Motor neuron (in vitro differentiated cells): ENCODE results near the gene ANKRD40. TPM values are rescaled to one million over a fixed set of nuclear protein-coding genes. Genes with fewer than 3 reads are reported as not detected.

Source experiments
- ATAC-seq, 8 experiments: fragments of 200-7000 bp; cut with Tn5 transposase; replicated peaks in 6 of 8; 2 replicates each; pipeline ENCODE4 v1.8.0; 2021; ENCODE audit warnings: mild to moderate bottlenecking in 8 of 8, moderate library complexity in 8 of 8
- H3K27ac ChIP-seq, 2 donors: fragments of 250-450 bp; sonication (Bioruptor Pico); 2 replicates each; pipeline ENCODE4 v1.9.0; 2021; ENCODE audit warnings: antibody characterized with exemption in 2 of 2, mild to moderate bottlenecking in 2 of 2, moderate library complexity in 1 of 2
- H3K4me1 ChIP-seq, 2 donors: fragments of 250-450 bp; sonication (Bioruptor Pico); replicated peaks in 1 of 2; 2 replicates each; pipeline ENCODE4 v1.6.1; 2021; ENCODE audit warnings: antibody characterized with exemption in 2 of 2, mild to moderate bottlenecking in 2 of 2, moderate library complexity in 1 of 2
- H3K4me3 ChIP-seq, 5 donors: fragments of 250-450 bp; sonication (Bioruptor Pico); 2 replicates each; pipeline ENCODE4 v1.9.0; 2021; ENCODE audit warnings: antibody characterized with exemption in 5 of 5, mild to moderate bottlenecking in 5 of 5, moderate library complexity in 4 of 5
- WGBS, 10 experiments: fragments of 450-650 bp; shearing (Covaris generic); methylation state at CpG; one replicate each; pipeline ENCODE4 v1.0.0; 2022; 5-methylcytosine and 5-hydroxymethylcytosine counted together
- in situ Hi-C, 9 experiments: fragments of 400-800 bp; cut with MboI; loops; one replicate each; pipeline ENCODE4 v1.15.0; 2021; ENCODE audit warnings: low sequenced_read_pairs in 9 of 9, low pct_unique_long_range_greater_than_20kb in 2 of 9; ENCODE audit not compliant: unreplicated experiment in 9 of 9
- total RNA-seq, 8 experiments: library from RNA; unstranded; fragments of 300-600 nt; gene quantifications; 2 replicates each; pipeline versions ENCODE4 v1.2.3 to v1.2.4, GENCODE V29; 2022

ANKRD40 gene
- total RNA-seq, 8 experiments from 2014 or later: 12.8 to 43.6 (median 24.7) TPM

DNA sequence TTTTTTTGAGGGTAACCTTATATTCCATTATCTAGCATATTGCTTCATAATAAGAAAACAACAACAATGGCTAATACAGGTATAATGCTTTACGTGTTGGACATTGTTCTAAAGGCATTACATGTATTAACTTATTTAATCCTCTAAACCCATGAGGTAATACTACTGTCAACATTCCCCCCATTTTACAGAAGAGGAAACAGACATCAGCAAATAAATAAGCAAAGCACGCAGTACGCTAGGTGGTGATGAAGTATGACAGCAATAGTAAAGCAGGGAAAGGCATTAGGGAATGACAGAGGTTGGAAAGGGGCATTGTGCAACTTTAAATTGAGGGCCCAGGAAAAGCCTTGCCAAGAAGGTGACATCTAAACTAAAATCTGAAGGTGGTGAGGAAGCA lies 4.6 kb downstream of the ANKRD40 start:
- in situ Hi-C loops: no loop called here
- WGBS, 10 experiments: 88 to 100% (median 95%) methylated on average over 2 to 3 of the region's 3 CpGs; no CpG with 5 or more reads in 2 of the 10 experiments

GRCh38 chr17:50699410-50699809 lies 8.3 kb downstream of the ANKRD40 start:
- in situ Hi-C loops: loop anchor here in 3 of 9 experiments (10.0 kb wide), 2 partner anchors 75 to 155 kb away; partner anchors contain the start of gene SPATA20 (in 2 of the 3)
- 29 to 100% (median 100%) methylated on average over 2 to 4 of the region's 7 CpGs; no CpG with 5 or more reads in 6 of the 10 experiments for WGBS, 10 experiments
- Histone ChIP-seq H3K27ac (no peak overlapping the region), H3K4me1 (no peaks in the 10 kb centered on the region), H3K4me3 (no peak overlapping the region)
- peak in 2 of 8 experiments; percentile 87 to 88 for ATAC-seq

More for the DNA sequence above, 4.6 kb downstream of the ANKRD40 start:
- no peak overlapping the region for H3K27ac ChIP-seq
- ATAC-seq: no peak
- H3K4me3 ChIP-seq: no peak overlapping the region
- H3K4me1 ChIP-seq: peaks cover 0 to 5% of the 10 kb centered on the region in 2 donors

GRCh38 chr17:50697663-50698272 lies 9.9 kb downstream of the ANKRD40 start:
- ATAC-seq: no peak
- WGBS, 10 experiments: 0 to 83% (median 69%) methylated on average over 1 to 3 of the region's 3 CpGs; no CpG with 5 or more reads in 3 of the 10 experiments
- Histone ChIP-seq H3K4me3 (no peak overlapping the region), H3K27ac (no peak overlapping the region), H3K4me1 (peaks cover 5 to 6% of the 10 kb centered on the region in 2 donors)
- in situ Hi-C loops: loop anchor here in 3 of 9 experiments (10.0 kb wide), 2 partner anchors 73 to 153 kb away; partner anchors contain the start of gene SPATA20 (in 2 of the 3)

- in situ Hi-C loops: loop anchor here in 3 of 9 experiments (10.0 kb wide), 2 partner anchors 72 to 152 kb away; partner anchors contain the start of gene SPATA20 (in 2 of the 3)
- WGBS, 10 experiments: 82 to 100% (median 100%) methylated on average over 1 to 3 of the region's 3 CpGs; no CpG with 5 or more reads in 1 of the 10 experiments
- H3K4me3 ChIP-seq: no peak overlapping the region
- H3K4me1 ChIP-seq: peaks cover 12 to 13% of the 10 kb centered on the region in 2 donors
- ATAC-seq: no peak
- H3K27ac ChIP-seq: no peak overlapping the region
Observed at GRCh38 chr17:50697062-50697461, 10.7 kb downstream of the ANKRD40 start.

DNA sequence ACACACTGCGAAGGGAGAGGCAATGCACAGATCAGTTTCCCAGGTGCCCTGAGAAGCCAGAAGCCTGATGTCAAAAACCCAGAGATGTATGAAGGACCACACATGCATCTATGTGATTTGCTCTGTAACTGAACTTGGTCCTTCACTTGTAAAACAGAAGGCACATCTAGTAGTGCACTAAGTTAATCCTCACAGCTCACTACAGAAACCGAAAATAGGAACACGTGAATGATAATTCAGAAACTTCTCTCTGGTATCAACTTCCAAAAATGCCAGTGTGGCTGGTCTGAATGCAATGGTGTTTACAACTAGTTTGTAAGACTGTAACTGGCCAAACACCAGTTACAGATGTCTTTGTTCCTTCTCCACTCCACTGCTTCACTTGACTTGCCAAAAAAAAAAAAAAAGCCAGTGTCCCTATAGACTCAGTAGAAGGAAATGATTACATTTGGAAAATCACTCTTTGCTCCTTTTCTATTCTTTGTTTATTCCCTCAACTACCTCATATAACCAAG lies 11.3 kb downstream of the ANKRD40 start:
- ATAC-seq: no peak
- H3K4me1 ChIP-seq: peaks cover 19 to 20% of the 10 kb centered on the region in 2 donors
- no peak overlapping the region for H3K27ac ChIP-seq
- 83 to 100% (median 100%) methylated on average over 1 to 3 of the region's 3 CpGs; no CpG with 5 or more reads in 3 of the 10 experiments for WGBS, 10 experiments
- in situ Hi-C loops: loop anchor here in 3 of 9 experiments (10.0 kb wide), 2 partner anchors 72 to 152 kb away; partner anchors contain the start of gene SPATA20 (in 2 of the 3)
- no peak overlapping the region for H3K4me3 ChIP-seq

GRCh38 chr17:50693036-50693682 lies 14.6 kb downstream of the ANKRD40 start:
- peak overlapping the region; percentile 40 to 68 for H3K27ac ChIP-seq
- 15 to 100% (median 84%) methylated on average over 1 to 5 of the region's 5 CpGs for WGBS, 10 experiments
- no peak for ATAC-seq
- H3K4me1 ChIP-seq: peaks cover 44 to 49% of the 10 kb centered on the region in 2 donors
- no peak overlapping the region for H3K4me3 ChIP-seq
- in situ Hi-C loops: loop anchor here in 3 of 9 experiments (10.0 kb wide), 2 partner anchors 68 to 148 kb away; partner anchors contain the start of gene SPATA20 (in 2 of the 3)

GRCh38 chr17:50692448-50693035 lies 15.2 kb downstream of the ANKRD40 start:
- in situ Hi-C loops: loop anchor here in 3 of 9 experiments (10.0 kb wide), 2 partner anchors 68 to 148 kb away; partner anchors contain the start of gene SPATA20 (in 2 of the 3)
- 0 to 93% (median 77%) methylated on average over 1 to 6 of the region's 6 CpGs; no CpG with 5 or more reads in 1 of the 10 experiments for WGBS, 10 experiments
- peak in 2 of 8 experiments; percentile 11 to 19 for ATAC-seq

DNA sequence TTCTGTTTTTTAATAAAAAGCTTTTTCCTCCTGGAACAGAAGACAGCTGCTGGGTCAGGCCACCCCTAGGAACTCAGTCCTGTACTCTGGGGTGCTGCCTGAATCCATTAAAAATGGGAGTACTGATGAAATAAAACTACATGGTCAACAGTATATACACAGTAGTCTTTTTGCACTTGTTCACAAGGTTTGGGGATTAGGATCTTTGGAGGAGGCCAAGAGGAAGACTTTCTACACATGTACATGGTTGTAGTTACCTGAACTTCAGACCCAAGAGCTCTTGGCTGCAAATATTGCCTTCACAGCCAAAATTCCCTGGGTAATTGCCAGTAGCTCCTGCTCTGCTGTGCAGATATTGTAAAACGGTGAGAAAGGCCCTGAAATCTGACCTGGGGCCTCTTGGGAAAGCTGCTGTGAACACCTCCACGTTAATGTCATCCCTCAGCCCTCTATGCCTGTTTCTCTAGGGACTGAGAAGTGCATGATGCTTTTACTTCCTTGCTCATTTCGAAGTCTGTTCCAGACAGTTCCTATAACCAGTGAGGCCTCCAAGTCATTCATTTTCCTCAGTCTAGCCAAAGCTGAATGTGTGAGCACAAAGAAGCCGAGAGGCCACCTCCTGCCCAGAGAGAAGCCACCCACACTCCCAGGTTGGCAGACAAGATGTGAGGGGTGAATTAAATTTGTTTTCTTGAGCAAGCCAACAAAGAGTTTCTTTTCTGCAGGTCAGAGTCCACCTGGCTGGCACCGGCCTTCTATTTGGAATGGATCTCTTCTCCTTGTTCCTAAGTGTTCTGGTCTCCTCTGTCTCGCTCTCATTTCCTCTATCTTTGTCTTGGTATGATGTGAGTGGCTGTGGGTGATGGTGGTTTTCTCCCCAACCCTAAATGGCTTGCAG lies 15.9 kb downstream of the ANKRD40 start:
- Histone ChIP-seq H3K4me3 (no peak overlapping the region), H3K4me1 (peaks cover 44 to 49% of the 10 kb centered on the region in 2 donors), H3K27ac (peak overlapping the region; percentile 40 to 68)
- WGBS, 10 experiments: 27 to 82% (median 64%) methylated on average over 1 to 6 of the region's 6 CpGs; no CpG with 5 or more reads in 4 of the 10 experiments
- no peak for ATAC-seq
- in situ Hi-C loops: loop anchor here in 3 of 9 experiments (10.0 kb wide), 2 partner anchors 67 to 147 kb away; partner anchors contain the start of gene SPATA20 (in 2 of the 3)

More at GRCh38 chr17:50692448-50693035, 15.2 kb downstream of the ANKRD40 start:
- H3K27ac ChIP-seq: peak overlapping the region; percentile 40 to 68
- peaks cover 44 to 49% of the 10 kb centered on the region in 2 donors for H3K4me1 ChIP-seq
- no peak overlapping the region for H3K4me3 ChIP-seq

DNA sequence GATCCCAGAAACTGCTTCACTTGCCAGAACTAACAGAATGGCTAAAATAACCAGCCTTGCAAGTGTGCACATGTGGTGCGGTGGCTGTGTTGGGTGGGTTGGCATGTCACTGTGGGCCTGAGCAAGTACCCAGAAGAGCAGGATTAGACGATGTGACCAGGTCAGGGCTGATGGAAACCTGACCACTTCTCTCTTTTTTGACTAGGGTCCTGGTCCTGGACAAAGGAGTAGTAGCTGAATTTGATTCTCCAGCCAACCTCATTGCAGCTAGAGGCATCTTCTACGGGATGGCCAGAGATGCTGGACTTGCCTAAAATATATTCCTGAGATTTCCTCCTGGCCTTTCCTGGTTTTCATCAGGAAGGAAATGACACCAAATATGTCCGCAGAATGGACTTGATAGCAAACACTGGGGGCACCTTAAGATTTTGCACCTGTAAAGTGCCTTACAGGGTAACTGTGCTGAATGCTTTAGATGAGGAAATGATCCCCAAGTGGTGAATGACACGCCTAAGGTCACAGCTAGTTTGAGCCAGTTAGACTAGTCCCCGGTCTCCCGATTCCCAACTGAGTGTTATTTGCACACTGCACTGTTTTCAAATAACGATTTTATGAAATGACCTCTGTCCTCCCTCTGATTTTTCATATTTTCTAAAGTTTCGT lies 16.7 kb downstream of the ANKRD40 start:
- ATAC-seq: no peak
- Histone ChIP-seq H3K4me3 (no peak overlapping the region), H3K27ac (peak overlapping the region; percentile 78 to 87), H3K4me1 (peaks cover 44 to 49% of the 10 kb centered on the region in 2 donors)
- in situ Hi-C loops: loop anchor here in 3 of 9 experiments (10.0 kb wide), 2 partner anchors 66 to 146 kb away; partner anchors contain the start of gene SPATA20 (in 2 of the 3)
- 56 to 81% (median 66%) methylated on average over 2 to 6 of the region's 9 CpGs; no CpG with 5 or more reads in 1 of the 10 experiments for WGBS, 10 experiments

DNA sequence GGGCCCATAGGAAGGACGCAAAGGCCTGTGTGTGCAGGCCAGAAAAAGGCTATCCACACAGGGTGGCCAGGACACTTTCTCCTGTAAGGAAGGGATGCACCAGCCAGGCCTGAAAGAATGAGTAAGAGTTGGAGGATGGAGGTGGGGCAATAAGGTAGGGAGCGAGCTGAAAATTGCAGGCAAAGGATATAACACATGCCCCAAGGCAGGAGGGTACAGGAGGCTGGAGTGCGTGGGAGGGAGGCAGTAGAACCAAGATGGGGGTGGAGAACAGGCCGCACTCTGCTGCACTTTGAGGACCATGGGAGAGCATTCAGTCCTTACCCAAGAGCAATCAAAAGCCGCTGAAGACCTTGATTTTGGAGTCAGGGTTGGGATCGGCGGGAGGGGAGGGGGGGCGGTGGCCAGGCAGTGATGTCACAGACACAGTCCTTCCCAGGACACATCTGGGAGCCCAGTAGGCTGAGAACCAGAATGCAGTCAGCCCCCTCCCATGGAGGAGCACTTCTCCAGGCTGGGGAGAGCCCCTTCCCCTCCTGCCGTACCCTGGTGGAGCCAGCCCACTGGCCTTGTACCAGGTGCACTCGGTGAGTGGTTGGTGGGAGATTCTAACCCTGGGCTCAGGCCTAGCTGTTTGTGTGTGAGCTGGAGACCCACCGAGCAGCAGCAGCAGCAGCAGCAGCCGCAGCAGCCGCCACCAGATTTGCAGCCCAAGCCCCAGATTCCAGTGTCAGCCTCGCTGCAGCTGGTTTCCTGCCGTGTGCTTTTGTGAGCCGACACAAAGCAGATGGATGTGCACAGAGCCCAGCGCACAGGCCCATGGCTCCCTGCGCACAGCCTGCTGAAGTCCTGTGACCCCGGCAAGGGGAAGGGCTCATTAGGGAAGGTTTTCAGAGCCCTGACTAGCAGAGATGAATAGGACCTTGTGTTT lies 17.5 kb downstream of the ANKRD40 start:
- WGBS, 10 experiments: 10 to 100% (median 43%) methylated on average over 1 to 6 of the region's 19 CpGs; no CpG with 5 or more reads in 6 of the 10 experiments
- ATAC-seq: peak in 5 of 8 experiments; percentile 79 to 89 (median 86)
- Histone ChIP-seq H3K4me1 (peaks cover 44 to 49% of the 10 kb centered on the region in 2 donors), H3K27ac (peak overlapping the region; percentile 78 to 87), H3K4me3 (no peak overlapping the region)
- in situ Hi-C loops: loop anchor here in 3 of 9 experiments (10.0 kb wide), 2 partner anchors 65 to 145 kb away; partner anchors contain the start of gene SPATA20 (in 3 of the 3)
